ENCODE results near the gene ATL2.

Gene ATL2

GRCh38 chr2:38409156-38410102 is 32.4 kb upstream of the ATL2 start:
- Histone ChIP-seq H3K4me1 (ENCODE audit: control insufficient read depth in 1 of 2, insufficient read depth in 2 of 2, low read length in 2 of 2) (peaks cover 0 to 13% of the 10 kb centered on the region in 2 donors), H3K27ac (ENCODE audit: low read length) (no peak overlapping the region), H3K27me3 (ENCODE audit: low read depth, low read length) (no peaks in the 10 kb centered on the region), H3K9me3 (ENCODE audit: control insufficient read depth in 1 of 2, low read length in 2 of 2) (peaks cover 5 to 6% of the 10 kb centered on the region in 2 donors), H3K4me3 (ENCODE audit: low read depth in 1 of 2, low read length in 2 of 2) (no peak overlapping the region), H3K36me3 (ENCODE audit: control insufficient read depth in 1 of 2, insufficient read depth in 2 of 2, low read length in 2 of 2) (no peaks in the 10 kb centered on the region)

GRCh38 chr2:38407111-38407682 is 30.1 kb upstream of the ATL2 start:
- peak overlapping the region; percentile 28 for H3K27ac ChIP-seq (ENCODE audit: low read length)
- no peaks in the 10 kb centered on the region for H3K27me3 ChIP-seq (ENCODE audit: low read depth, low read length)
- no peaks in the 10 kb centered on the region for H3K36me3 ChIP-seq (ENCODE audit: control insufficient read depth in 1 of 2, insufficient read depth in 2 of 2, low read length in 2 of 2)
- peaks cover 0 to 13% of the 10 kb centered on the region in 2 donors for H3K4me1 ChIP-seq (ENCODE audit: control insufficient read depth in 1 of 2, insufficient read depth in 2 of 2, low read length in 2 of 2)
- H3K4me3 ChIP-seq (ENCODE audit: low read depth in 1 of 2, low read length in 2 of 2), result no peak overlapping the region
- H3K9me3 ChIP-seq (ENCODE audit: control insufficient read depth in 1 of 2, low read length in 2 of 2), result no peaks in the 10 kb centered on the region

- H3K27ac ChIP-seq (ENCODE audit: low read length), result no peak overlapping the region
- H3K9me3 ChIP-seq (ENCODE audit: control insufficient read depth in 1 of 2, low read length in 2 of 2), result no peaks in the 10 kb centered on the region
- H3K27me3 ChIP-seq (ENCODE audit: low read depth, low read length), result no peaks in the 10 kb centered on the region
- no peak overlapping the region for H3K4me3 ChIP-seq (ENCODE audit: low read depth in 1 of 2, low read length in 2 of 2)
- H3K36me3 ChIP-seq (ENCODE audit: control insufficient read depth in 1 of 2, insufficient read depth in 2 of 2, low read length in 2 of 2), result no peaks in the 10 kb centered on the region
- peaks cover 0 to 13% of the 10 kb centered on the region in 2 donors for H3K4me1 ChIP-seq (ENCODE audit: control insufficient read depth in 1 of 2, insufficient read depth in 2 of 2, low read length in 2 of 2)
Measured at GRCh38 chr2:38406597-38407110, 29.6 kb upstream of the ATL2 start.

DNA sequence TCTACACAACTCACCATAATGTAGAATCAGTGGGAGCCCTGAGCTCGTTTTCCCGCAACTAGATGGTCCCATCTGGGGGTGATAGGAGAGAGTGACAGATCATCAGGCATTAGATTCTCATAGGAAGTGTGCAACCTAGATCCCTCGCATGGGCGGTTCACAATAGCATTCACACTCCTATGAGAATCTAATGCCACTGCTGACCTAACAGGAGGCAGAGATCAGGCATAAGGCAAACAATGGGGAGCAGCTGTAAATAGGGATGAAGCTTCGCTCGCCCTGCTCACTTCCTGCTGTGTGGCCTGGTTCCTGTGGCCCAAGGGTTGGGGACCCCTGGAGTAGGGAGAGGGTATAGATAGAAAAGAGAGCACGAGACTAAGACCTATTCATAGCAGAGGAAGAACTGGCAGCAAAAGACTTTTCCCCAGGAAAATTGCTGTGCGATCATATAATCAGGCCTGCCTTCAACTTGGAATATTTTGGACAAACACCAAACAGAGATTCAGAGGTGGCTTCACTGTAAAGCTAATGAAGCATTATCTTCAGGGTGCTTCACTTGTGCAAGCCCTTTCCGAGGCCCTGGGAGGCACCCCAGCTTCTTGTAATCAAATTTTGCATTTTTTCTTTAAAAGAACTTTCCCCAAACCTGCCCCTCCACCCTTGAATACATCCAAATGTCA is 29.0 kb upstream of the ATL2 start:
- H3K27me3 ChIP-seq (ENCODE audit: low read depth, low read length), result no peaks in the 10 kb centered on the region
- no peaks in the 10 kb centered on the region for H3K36me3 ChIP-seq (ENCODE audit: control insufficient read depth in 1 of 2, insufficient read depth in 2 of 2, low read length in 2 of 2)
- H3K9me3 ChIP-seq (ENCODE audit: control insufficient read depth in 1 of 2, low read length in 2 of 2), result no peaks in the 10 kb centered on the region
- peaks cover 0 to 13% of the 10 kb centered on the region in 2 donors for H3K4me1 ChIP-seq (ENCODE audit: control insufficient read depth in 1 of 2, insufficient read depth in 2 of 2, low read length in 2 of 2)
- H3K27ac ChIP-seq (ENCODE audit: low read length), result no peak overlapping the region
- H3K4me3 ChIP-seq (ENCODE audit: low read depth in 1 of 2, low read length in 2 of 2), result no peak overlapping the region

GRCh38 chr2:38400513-38400912 is 23.4 kb upstream of the ATL2 start:
- Histone ChIP-seq H3K4me1 (ENCODE audit: control insufficient read depth in 1 of 2, insufficient read depth in 2 of 2, low read length in 2 of 2) (no peaks in the 10 kb centered on the region), H3K36me3 (ENCODE audit: control insufficient read depth in 1 of 2, insufficient read depth in 2 of 2, low read length in 2 of 2) (no peaks in the 10 kb centered on the region), H3K27ac (ENCODE audit: low read length) (no peak overlapping the region), H3K9me3 (ENCODE audit: control insufficient read depth in 1 of 2, low read length in 2 of 2) (no peaks in the 10 kb centered on the region), H3K27me3 (ENCODE audit: low read depth, low read length) (no peaks in the 10 kb centered on the region), H3K4me3 (ENCODE audit: low read depth in 1 of 2, low read length in 2 of 2) (no peak overlapping the region)

DNA sequence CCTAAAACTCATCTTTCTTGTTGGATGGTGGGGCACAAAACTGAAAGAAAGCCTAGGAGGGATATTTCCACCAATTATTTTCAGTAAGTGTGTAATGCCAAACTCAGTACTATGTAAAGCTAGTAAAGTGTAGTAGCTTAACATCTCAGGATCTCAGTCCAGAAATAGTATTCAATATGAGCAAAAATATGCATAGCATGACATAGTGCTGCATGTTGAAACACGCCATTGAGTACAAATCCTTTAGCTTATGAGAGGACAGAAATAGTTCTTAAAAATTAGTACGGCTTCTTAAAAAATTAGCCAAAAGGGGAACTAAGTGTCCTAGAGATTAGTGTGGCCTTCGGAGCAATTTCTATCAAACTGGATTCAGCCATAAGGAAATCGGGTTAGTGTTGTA is 21.7 kb upstream of the ATL2 start:
- Histone ChIP-seq H3K36me3 (ENCODE audit: control insufficient read depth in 1 of 2, insufficient read depth in 2 of 2, low read length in 2 of 2) (no peaks in the 10 kb centered on the region), H3K27ac (ENCODE audit: low read length) (no peak overlapping the region), H3K9me3 (ENCODE audit: control insufficient read depth in 1 of 2, low read length in 2 of 2) (no peaks in the 10 kb centered on the region), H3K27me3 (ENCODE audit: low read depth, low read length) (no peaks in the 10 kb centered on the region), H3K4me3 (ENCODE audit: low read depth in 1 of 2, low read length in 2 of 2) (no peak overlapping the region), H3K4me1 (ENCODE audit: control insufficient read depth in 1 of 2, insufficient read depth in 2 of 2, low read length in 2 of 2) (no peaks in the 10 kb centered on the region)

GRCh38 chr2:38394903-38395341 is 17.8 kb upstream of the ATL2 start:
- Histone ChIP-seq H3K27ac (ENCODE audit: low read length) (no peak overlapping the region), H3K4me1 (ENCODE audit: control insufficient read depth in 1 of 2, insufficient read depth in 2 of 2, low read length in 2 of 2) (no peaks in the 10 kb centered on the region), H3K9me3 (ENCODE audit: control insufficient read depth in 1 of 2, low read length in 2 of 2) (no peaks in the 10 kb centered on the region), H3K4me3 (ENCODE audit: low read depth in 1 of 2, low read length in 2 of 2) (no peak overlapping the region), H3K27me3 (ENCODE audit: low read depth, low read length) (no peaks in the 10 kb centered on the region), H3K36me3 (ENCODE audit: control insufficient read depth in 1 of 2, insufficient read depth in 2 of 2, low read length in 2 of 2) (no peaks in the 10 kb centered on the region)

DNA sequence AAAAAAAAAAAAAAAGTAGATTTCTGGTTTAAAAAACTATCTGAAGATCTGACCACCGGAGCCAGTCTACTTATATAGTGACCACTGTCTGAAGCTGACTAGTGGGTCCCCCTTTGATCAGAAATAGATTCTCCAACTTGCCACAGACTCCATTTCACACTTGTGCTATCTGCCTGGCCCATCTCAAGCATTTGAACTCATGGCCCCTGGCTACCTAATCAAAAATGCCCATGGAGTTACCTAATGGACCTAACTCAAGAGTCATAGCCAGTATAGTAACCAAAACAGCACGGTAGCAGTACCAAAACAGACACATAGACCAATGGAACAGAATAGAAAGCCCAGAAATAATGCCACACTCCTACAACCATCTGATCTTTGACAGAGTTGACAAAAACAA is 17.0 kb upstream of the ATL2 start:
- no peak overlapping the region for H3K27ac ChIP-seq (ENCODE audit: low read length)
- H3K27me3 ChIP-seq (ENCODE audit: low read depth, low read length), result no peaks in the 10 kb centered on the region

GRCh38 chr2:38390947-38391346 is 13.9 kb upstream of the ATL2 start:
- Histone ChIP-seq H3K4me1 (ENCODE audit: control insufficient read depth in 1 of 2, insufficient read depth in 2 of 2, low read length in 2 of 2) (no peaks in the 10 kb centered on the region), H3K36me3 (ENCODE audit: control insufficient read depth in 1 of 2, insufficient read depth in 2 of 2, low read length in 2 of 2) (no peaks in the 10 kb centered on the region), H3K4me3 (ENCODE audit: low read depth in 1 of 2, low read length in 2 of 2) (no peak overlapping the region), H3K9me3 (ENCODE audit: control insufficient read depth in 1 of 2, low read length in 2 of 2) (no peaks in the 10 kb centered on the region), H3K27me3 (ENCODE audit: low read depth, low read length) (no peaks in the 10 kb centered on the region), H3K27ac (ENCODE audit: low read length) (no peak overlapping the region)

More for the DNA sequence above, 17.0 kb upstream of the ATL2 start:
- Histone ChIP-seq H3K4me1 (ENCODE audit: control insufficient read depth in 1 of 2, insufficient read depth in 2 of 2, low read length in 2 of 2) (no peaks in the 10 kb centered on the region), H3K36me3 (ENCODE audit: control insufficient read depth in 1 of 2, insufficient read depth in 2 of 2, low read length in 2 of 2) (no peaks in the 10 kb centered on the region), H3K9me3 (ENCODE audit: control insufficient read depth in 1 of 2, low read length in 2 of 2) (no peaks in the 10 kb centered on the region), H3K4me3 (ENCODE audit: low read depth in 1 of 2, low read length in 2 of 2) (no peak overlapping the region)

DNA sequence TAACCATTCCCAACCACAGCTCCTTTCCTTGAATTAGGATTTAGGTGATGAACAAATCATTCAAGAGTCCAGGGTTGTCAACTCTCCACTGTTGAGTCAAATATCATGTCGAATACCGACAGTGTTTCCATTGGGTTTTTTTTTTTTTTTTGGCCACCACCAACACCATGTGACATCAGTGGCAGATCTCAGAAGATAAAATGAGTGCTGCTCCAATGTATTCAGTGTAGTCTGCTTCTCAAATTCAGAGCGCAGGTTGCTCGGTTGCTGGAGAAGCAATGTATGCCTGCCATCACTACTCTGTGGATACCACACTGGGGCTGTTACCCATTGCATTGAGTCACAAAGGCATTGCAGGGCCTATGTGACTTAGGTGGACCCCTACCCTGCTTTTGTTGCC is 10.8 kb upstream of the ATL2 start:
- no peaks in the 10 kb centered on the region for H3K36me3 ChIP-seq (ENCODE audit: control insufficient read depth in 1 of 2, insufficient read depth in 2 of 2, low read length in 2 of 2)
- H3K9me3 ChIP-seq (ENCODE audit: control insufficient read depth in 1 of 2, low read length in 2 of 2), result no peaks in the 10 kb centered on the region
- H3K27me3 ChIP-seq (ENCODE audit: low read depth, low read length), result no peaks in the 10 kb centered on the region
- H3K4me3 ChIP-seq (ENCODE audit: low read depth in 1 of 2, low read length in 2 of 2), result no peak overlapping the region
- H3K4me1 ChIP-seq (ENCODE audit: control insufficient read depth in 1 of 2, insufficient read depth in 2 of 2, low read length in 2 of 2), result no peaks in the 10 kb centered on the region
- no peak overlapping the region for H3K27ac ChIP-seq (ENCODE audit: low read length)

GRCh38 chr2:38386821-38387220 is 9.7 kb upstream of the ATL2 start:
- H3K27ac ChIP-seq (ENCODE audit: low read length), result no peak overlapping the region
- H3K4me3 ChIP-seq (ENCODE audit: low read depth in 1 of 2, low read length in 2 of 2), result no peak overlapping the region
- H3K36me3 ChIP-seq (ENCODE audit: control insufficient read depth in 1 of 2, insufficient read depth in 2 of 2, low read length in 2 of 2), result no peaks in the 10 kb centered on the region
- H3K9me3 ChIP-seq (ENCODE audit: control insufficient read depth in 1 of 2, low read length in 2 of 2), result no peaks in the 10 kb centered on the region
- H3K4me1 ChIP-seq (ENCODE audit: control insufficient read depth in 1 of 2, insufficient read depth in 2 of 2, low read length in 2 of 2), result no peaks in the 10 kb centered on the region
- no peaks in the 10 kb centered on the region for H3K27me3 ChIP-seq (ENCODE audit: low read depth, low read length)
